GM10248 (cell line): ENCODE results near the gene TRA2A.

ENCODE experiments used
- CTCF ChIA-PET: fragments of 300-600 bp; sonication (Branson Sonifier 250); formaldehyde crosslinking; extraction: SDS; loops from one replicate; lab custom pipeline; 2021; ENCODE audit warnings: antibody characterized with exemption; lab: Yijun Ruan, JAX
- POLR2A ChIA-PET: fragments of 350-650 bp; sonication (Branson Sonifier 250); formaldehyde crosslinking; extraction: SDS; loops from one replicate; lab custom pipeline; 2020; ENCODE audit warnings: antibody characterized with exemption; lab: Yijun Ruan, JAX
- DNase-seq: peaks from one replicate; pipeline ENCODE4 v3.0.0; 2012; ENCODE audit errors: extremely low spot score
- TF ChIP-seq, protein P1 (sequence below): IDR thresholded peaks from 2 replicates; pipeline ENCODE4 v1.5.1; 2012; ENCODE audit warnings: mild to moderate bottlenecking, low read depth; ENCODE audit errors: extremely low read depth, missing control alignments, control extremely low read depth

The TRA2A gene

DNA sequence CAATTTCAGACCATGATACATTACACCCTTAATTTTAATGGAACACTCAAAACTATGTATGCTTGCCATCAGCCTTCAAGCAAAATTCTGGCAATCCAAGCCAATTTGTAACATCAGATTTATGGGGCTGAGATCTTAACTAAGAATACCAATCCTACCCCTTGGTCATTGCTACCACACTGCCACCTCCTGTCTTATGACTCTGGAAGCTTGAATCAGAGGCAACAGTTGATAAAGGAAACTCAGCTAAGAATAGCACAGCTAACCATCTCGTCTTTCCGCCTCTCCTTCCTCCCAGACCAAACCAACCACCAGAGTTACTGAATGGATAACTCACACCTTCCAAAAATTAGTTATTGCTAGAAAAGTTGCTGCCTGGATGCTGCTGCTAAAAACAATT, 68.9 kb downstream of the TRA2A start:
- ChIA-PET POLR2A (interaction anchor here (1.6 kb wide), 1 partner anchor 10 kb away, joined by 5 read pairs; no protein-coding TSS in a partner anchor), CTCF (interaction anchor here (0.8 to 3.2 kb wide), 9 partner anchors 9 to 201 kb away, joined by 3 to 34 read pairs (median 5); no protein-coding TSS in a partner anchor)
- DNase-seq, result no peak

DNA sequence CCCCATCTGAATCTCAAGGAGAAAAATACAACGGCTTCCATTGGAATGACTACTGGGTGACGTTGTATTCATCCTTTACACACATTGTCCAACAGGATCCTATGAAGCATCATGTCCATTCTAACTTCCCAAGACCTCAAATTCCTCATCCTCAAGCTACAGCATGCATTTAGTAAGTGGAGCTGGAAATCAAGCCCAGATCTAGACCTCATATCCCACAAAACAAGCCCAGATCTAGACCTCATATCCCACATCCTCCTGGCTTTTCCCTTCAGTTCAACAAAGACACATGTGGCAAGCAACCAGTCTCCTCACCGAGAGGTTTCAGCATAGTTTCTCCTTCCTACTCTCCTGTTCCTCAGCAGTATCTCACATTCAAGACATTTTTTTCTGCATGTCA, 73.7 kb downstream of the TRA2A start:
- ChIA-PET POLR2A (interaction anchor here (0.5 to 0.8 kb wide), 3 partner anchors 9 to 71 kb away, joined by 3 to 10 read pairs (median 5); no protein-coding TSS in a partner anchor), CTCF (interaction anchor here (1.0 to 1.3 kb wide), 3 partner anchors 8 to 185 kb away, joined by 3 to 5 read pairs (median 3); no protein-coding TSS in a partner anchor)
- TF ChIP-seq, protein P1, sequence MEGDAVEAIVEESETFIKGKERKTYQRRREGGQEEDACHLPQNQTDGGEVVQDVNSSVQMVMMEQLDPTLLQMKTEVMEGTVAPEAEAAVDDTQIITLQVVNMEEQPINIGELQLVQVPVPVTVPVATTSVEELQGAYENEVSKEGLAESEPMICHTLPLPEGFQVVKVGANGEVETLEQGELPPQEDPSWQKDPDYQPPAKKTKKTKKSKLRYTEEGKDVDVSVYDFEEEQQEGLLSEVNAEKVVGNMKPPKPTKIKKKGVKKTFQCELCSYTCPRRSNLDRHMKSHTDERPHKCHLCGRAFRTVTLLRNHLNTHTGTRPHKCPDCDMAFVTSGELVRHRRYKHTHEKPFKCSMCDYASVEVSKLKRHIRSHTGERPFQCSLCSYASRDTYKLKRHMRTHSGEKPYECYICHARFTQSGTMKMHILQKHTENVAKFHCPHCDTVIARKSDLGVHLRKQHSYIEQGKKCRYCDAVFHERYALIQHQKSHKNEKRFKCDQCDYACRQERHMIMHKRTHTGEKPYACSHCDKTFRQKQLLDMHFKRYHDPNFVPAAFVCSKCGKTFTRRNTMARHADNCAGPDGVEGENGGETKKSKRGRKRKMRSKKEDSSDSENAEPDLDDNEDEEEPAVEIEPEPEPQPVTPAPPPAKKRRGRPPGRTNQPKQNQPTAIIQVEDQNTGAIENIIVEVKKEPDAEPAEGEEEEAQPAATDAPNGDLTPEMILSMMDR, result no peak
- DNase-seq, result no peak

More for the DNA sequence above, 68.9 kb downstream of the TRA2A start:
- TF ChIP-seq, protein P1, result peak; percentile 34

DNA sequence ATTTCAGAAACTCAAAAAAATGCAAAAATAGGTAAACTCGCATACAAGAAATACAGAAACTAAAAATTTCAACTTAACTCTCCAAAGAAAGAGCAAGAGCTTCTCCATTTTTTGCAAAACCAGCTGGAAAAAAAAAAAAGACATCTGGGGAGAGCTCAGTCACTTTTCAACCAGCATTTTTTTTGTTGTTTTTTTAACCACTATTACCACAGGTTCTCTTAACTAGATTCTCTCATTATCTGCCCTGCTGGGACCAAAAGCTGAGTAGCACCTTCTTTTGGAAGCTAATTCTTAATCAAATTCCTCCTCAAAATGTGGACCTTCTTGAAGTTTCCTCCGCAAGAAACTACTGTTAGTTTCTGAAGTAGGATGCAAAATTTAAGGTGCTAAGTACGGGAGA, 75.7 kb downstream of the TRA2A start:
- DNase-seq, result no peak
- TF ChIP-seq, protein P1, result no peak
- ChIA-PET POLR2A (interaction anchor here (0.8 kb wide), 1 partner anchor 17 kb away, joined by 4 read pairs; no protein-coding TSS in a partner anchor), CTCF (interaction anchor here (0.7 to 1.3 kb wide), 9 partner anchors 9 to 172 kb away, joined by 3 to 5 read pairs (median 3); no protein-coding TSS in a partner anchor)

DNA sequence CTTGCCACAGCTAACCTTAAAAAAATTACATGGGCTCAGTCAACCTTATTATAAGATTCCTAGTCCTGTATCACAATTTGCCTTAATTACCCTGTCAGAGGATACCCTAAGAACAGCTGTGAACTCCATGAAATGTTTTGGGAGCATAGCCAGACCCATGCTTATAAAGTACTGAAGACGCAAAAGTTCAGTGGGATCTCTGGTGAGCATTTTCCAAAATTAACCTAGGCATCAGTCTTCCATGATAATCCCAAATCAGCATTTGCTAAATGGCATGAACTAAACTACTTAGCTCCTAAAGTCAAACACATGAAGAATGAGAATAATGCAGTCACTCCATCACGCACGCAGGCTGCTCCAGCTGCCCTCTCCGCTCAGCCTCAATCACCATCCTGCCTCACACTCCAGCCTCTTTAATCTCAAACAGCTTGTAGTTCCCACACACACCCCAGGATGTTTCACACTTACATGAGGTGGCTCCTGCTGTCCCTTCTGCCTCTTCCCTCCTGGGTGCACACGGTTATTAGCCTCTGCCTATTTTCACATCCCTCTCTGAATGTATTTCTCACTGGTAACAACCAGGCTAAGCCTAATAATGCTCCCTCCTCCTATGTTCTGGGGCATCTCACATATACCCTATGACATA, 76.8 kb downstream of the TRA2A start:
- CTCF ChIA-PET, result interaction anchor here (0.8 to 2.4 kb wide), 5 partner anchors 9 to 43 kb away, joined by 3 to 13 read pairs (median 3); no protein-coding TSS in a partner anchor
- POLR2A ChIA-PET, result no interaction called here
- TF ChIP-seq, protein P1, result no peak
- DNase-seq, result no peak
